Small intestine (tissue), 7 donors: Measurements from ENCODE around the gene DISC1. TPM values are rescaled to one million over a fixed set of nuclear protein-coding genes. Genes with fewer than 3 reads are reported as not detected.

Source experiments
- DNase-seq, 2 donors: peaks; one replicate each; pipeline versions ENCODE4 v3.0.0 to v3.0.0-alpha.2; 2013
- FAIRE-seq: peaks from 2 replicates; lab custom pipeline; 2012; peaks lifted over from hg19 to GRCh38; lab: Jason Lieb, UNC
- H3K27ac ChIP-seq, 3 donors: one replicate each; pipeline ENCODE4 v1.5.1; 2013; ENCODE audit warnings: low read length in 2 of 3, mild to moderate bottlenecking in 2 of 3, control low read depth in 1 of 3, inconsistent platforms in 1 of 3, low read depth in 1 of 3, moderate library complexity in 1 of 3
- H3K27me3 ChIP-seq, 3 donors: one replicate each; pipeline ENCODE4 v1.6.1; 2013; ENCODE audit warnings: low read length in 3 of 3, inconsistent platforms in 1 of 3; ENCODE audit not compliant: control insufficient read depth in 3 of 3, insufficient read depth in 3 of 3
- H3K36me3 ChIP-seq, 3 donors: one replicate each; pipeline ENCODE4 v1.6.1; 2013; ENCODE audit warnings: low read length in 3 of 3, inconsistent platforms in 1 of 3, low read depth in 1 of 3, mild to moderate bottlenecking in 1 of 3, moderate library complexity in 1 of 3; ENCODE audit not compliant: control insufficient read depth in 3 of 3, insufficient read depth in 2 of 3
- H3K4me1 ChIP-seq, 3 donors: one replicate each; pipeline ENCODE4 v1.6.1; 2013; ENCODE audit warnings: low read length in 2 of 3, inconsistent platforms in 1 of 3, low read depth in 1 of 3, mild to moderate bottlenecking in 1 of 3, moderate library complexity in 1 of 3; ENCODE audit not compliant: control insufficient read depth in 3 of 3, insufficient read depth in 2 of 3
- H3K4me3 ChIP-seq, 3 donors: one replicate each; pipeline ENCODE4 v1.5.1; 2013; ENCODE audit warnings: low read length in 3 of 3, control low read depth in 1 of 3, inconsistent platforms in 1 of 3, low read depth in 1 of 3, mild to moderate bottlenecking in 1 of 3, moderate library complexity in 1 of 3
- H3K9me3 ChIP-seq, 2 donors: one replicate each; pipeline ENCODE4 v1.6.1; 2013; ENCODE audit warnings: low read depth in 1 of 2, low read length in 1 of 2; ENCODE audit not compliant: control insufficient read depth in 2 of 2, insufficient read depth in 1 of 2
- WGBS, 3 donors: extraction: QIAGEN DNeasy Blood & Tissue Kit; methylation state at CpG; one replicate each; pipeline ENCODE4 v1.1.7; 2013; 5-methylcytosine and 5-hydroxymethylcytosine counted together
- polyA plus RNA-seq, 4 donors: library from polyadenylated mRNA; stranded (reverse) in 3 of 4; unstranded in 1 of 4; fragments of 200-250 nt in 3 of 4; fragments of 120-200 nt in 1 of 4; gene quantifications; one replicate each; pipeline versions ENCODE4 v1.2.1 to v1.2.3, GENCODE V29; 2013
- donor health status: healthy with polysubstance abuse.
- donor health status: control.
- donor health status: control.
- donor health status: Bipolar disorder and iron deficiency.
- donor health status: healthy.

Gene DISC1
- polyA plus RNA-seq, 4 donors, result 0.27 to 2.1 (median 0.85) TPM; not detected in 1

DNA sequence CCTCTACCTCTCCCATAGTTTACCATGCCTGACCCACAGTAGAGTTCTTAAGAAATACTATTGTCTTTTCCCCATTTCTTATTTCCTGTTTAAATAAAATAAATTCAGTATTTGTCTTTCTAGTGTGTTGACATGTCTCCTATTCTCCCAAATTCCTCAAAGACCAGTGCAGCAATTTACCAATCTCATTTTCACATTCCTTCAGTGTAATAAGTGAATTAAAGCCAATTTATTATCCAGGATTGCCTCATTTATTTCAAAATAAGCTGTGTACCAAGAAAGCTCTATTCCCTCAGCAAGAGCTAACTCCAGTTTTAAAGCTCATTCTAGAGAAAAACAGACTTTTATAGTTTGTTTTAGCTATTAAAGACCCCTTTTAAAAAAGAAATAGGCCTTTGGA is 49.9 kb downstream of the DISC1 start:
- H3K4me1 ChIP-seq, result no peaks in the 10 kb centered on the region
- no peak overlapping the region for H3K27ac ChIP-seq
- no peaks in the 10 kb centered on the region for H3K27me3 ChIP-seq
- no peak overlapping the region for H3K4me3 ChIP-seq
- no peaks in the 10 kb centered on the region for H3K9me3 ChIP-seq
- H3K36me3 ChIP-seq, result no peaks in the 10 kb centered on the region
- FAIRE-seq, result no peak
- DNase-seq, result no peak

DNA sequence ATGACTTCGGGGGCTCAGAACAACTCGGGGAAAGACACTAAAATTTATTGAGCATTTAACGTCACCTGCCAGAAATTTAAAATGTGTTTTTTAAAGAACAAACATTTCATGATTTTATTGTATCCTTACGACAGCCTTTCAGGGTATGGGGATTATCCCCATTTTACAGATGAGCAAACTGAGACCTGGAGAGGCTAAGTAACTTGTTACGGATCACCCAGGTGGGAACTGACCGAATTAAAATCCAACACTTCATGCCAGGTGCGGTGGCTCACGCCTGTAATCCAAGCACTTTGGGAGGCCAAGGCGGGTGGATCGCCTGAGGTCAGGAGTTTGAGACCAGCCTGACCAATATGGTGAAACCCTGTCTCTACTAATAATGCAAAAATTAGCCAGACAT is 50.9 kb downstream of the DISC1 start:
- H3K27me3 ChIP-seq, result no peaks in the 10 kb centered on the region
- H3K36me3 ChIP-seq, result no peaks in the 10 kb centered on the region
- FAIRE-seq (no peak), DNase-seq (no peak)
- H3K27ac ChIP-seq, result no peak overlapping the region
- WGBS, 3 donors, result 93 to 95% (median 94%) methylated on average over 10 of the region's 10 CpGs
- no peak overlapping the region for H3K4me3 ChIP-seq
- H3K9me3 ChIP-seq, result no peaks in the 10 kb centered on the region
- no peaks in the 10 kb centered on the region for H3K4me1 ChIP-seq

DNA sequence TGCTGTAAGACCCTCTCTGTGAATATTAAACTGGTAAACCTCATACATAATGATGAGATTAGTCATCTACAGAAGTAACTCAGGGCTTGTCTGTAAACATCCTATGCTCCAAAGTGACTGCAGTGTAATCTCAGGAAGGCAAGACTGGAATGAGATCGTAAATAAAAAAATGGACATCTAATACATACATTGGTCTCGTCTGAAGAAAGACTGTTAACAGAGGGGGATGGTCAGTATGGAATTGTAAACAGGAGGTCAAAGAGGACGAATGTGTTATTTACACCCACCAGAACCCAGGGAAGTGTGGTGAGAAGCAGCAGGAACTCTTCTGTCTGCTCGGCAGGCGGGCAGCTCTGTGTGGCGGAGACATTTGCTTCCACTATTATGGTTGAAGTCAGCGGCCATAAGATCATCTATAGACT is 51.4 kb downstream of the DISC1 start:
- H3K27ac ChIP-seq, result no peak overlapping the region
- H3K36me3 ChIP-seq, result no peaks in the 10 kb centered on the region
- DNase-seq (no peak), FAIRE-seq (no peak)
- WGBS, 3 donors, result 73 to 78% (median 76%) methylated on average over 7 of the region's 7 CpGs
- no peaks in the 10 kb centered on the region for H3K4me1 ChIP-seq
- H3K4me3 ChIP-seq, result no peak overlapping the region
- no peaks in the 10 kb centered on the region for H3K27me3 ChIP-seq
- H3K9me3 ChIP-seq, result no peaks in the 10 kb centered on the region

DNA sequence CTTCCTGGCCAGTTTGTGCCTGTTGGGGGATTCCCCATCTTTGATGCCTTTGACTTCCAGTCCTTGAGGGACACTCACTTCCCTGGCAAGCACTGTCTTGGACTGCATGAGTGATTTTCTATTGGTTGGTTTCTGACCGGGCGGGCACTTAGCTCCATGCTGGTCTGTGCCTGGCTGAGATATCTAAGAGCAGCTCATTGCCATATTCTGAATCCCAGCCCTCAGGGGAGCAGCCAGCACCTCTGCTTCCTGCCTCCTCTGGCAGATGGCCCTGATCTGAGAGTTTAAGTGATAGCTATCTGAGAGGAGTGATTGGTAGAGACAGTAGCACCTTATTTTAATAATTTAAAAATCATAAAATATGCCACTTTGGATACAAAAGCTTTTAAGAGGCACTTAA is 52.5 kb downstream of the DISC1 start:
- Histone ChIP-seq H3K9me3 (peaks cover 0 to 3% of the 10 kb centered on the region in 2 donors), H3K36me3 (no peaks in the 10 kb centered on the region), H3K4me1 (no peaks in the 10 kb centered on the region), H3K27me3 (no peaks in the 10 kb centered on the region), H3K4me3 (no peak overlapping the region), H3K27ac (no peak overlapping the region)
- WGBS, 3 donors, result 77 to 95% (median 91%) methylated on average over 2 of the region's 2 CpGs
- FAIRE-seq (no peak), DNase-seq (no peak)

DNA sequence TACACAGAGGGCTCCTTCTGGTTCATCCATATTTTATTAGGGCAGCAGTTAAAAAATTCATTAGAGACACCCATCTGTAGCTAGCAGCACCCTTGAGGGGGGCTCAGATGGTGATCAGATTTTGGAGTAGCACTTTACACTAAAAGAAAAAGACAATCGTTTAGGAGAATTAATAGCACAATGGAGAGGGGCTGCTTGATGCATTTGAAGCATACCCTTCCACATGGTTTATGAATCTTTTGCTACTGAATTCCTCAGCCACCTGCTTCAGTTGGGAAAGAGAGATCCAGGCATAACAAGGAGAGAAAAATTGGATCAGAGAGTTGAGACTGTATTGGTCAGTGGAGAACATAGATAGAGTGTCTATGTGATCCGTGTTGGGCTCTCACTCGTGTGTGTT is 54.4 kb downstream of the DISC1 start:
- no peak overlapping the region for H3K27ac ChIP-seq
- no peak overlapping the region for H3K4me3 ChIP-seq
- FAIRE-seq, result no peak
- peaks cover 0 to 9% of the 10 kb centered on the region in 2 donors for H3K9me3 ChIP-seq
- 83 to 86% (median 84%) methylated on average over 3 of the region's 3 CpGs for WGBS, 3 donors
- no peaks in the 10 kb centered on the region for H3K27me3 ChIP-seq
- no peaks in the 10 kb centered on the region for H3K36me3 ChIP-seq
- no peak for DNase-seq
- H3K4me1 ChIP-seq, result no peaks in the 10 kb centered on the region

DNA sequence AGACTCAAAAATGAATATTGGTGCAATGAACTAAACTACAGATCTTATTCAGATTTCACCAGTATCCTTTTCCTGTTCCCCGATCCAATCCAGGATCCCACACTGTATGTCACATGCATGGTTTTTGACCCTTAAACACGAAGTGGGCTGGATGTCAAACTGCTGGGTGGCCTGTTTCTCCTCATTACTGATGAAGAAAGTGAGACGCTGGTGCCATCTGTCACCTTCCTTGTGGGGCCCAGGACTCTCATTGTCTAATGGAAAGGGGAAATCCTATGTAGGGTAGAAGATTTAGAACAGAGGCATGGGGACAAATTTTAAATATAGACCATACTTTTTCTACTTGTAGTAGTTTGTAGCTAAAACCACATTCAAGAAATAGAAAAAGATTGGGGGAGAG is 56.2 kb downstream of the DISC1 start:
- H3K27me3 ChIP-seq, result no peaks in the 10 kb centered on the region
- no peaks in the 10 kb centered on the region for H3K36me3 ChIP-seq
- DNase-seq (no peak), FAIRE-seq (no peak)
- peaks cover 0 to 14% of the 10 kb centered on the region in 2 donors for H3K9me3 ChIP-seq
- H3K4me3 ChIP-seq, result no peak overlapping the region
- no peak overlapping the region for H3K27ac ChIP-seq
- 72 to 75% (median 73%) methylated on average over 3 of the region's 3 CpGs for WGBS, 3 donors
- no peaks in the 10 kb centered on the region for H3K4me1 ChIP-seq

- 86 to 94% (median 89%) methylated on average over 7 of the region's 7 CpGs for WGBS, 3 donors
- no peaks in the 10 kb centered on the region for H3K27me3 ChIP-seq
- DNase-seq (no peak), FAIRE-seq (no peak)
- no peaks in the 10 kb centered on the region for H3K4me1 ChIP-seq
- H3K4me3 ChIP-seq, result no peak overlapping the region
- H3K9me3 ChIP-seq, result peaks cover 0 to 14% of the 10 kb centered on the region in 2 donors
- no peaks in the 10 kb centered on the region for H3K36me3 ChIP-seq
- H3K27ac ChIP-seq, result no peak overlapping the region
Observed at GRCh38 chr1:231683439-231684165, 57.0 kb downstream of the DISC1 start.

DNA sequence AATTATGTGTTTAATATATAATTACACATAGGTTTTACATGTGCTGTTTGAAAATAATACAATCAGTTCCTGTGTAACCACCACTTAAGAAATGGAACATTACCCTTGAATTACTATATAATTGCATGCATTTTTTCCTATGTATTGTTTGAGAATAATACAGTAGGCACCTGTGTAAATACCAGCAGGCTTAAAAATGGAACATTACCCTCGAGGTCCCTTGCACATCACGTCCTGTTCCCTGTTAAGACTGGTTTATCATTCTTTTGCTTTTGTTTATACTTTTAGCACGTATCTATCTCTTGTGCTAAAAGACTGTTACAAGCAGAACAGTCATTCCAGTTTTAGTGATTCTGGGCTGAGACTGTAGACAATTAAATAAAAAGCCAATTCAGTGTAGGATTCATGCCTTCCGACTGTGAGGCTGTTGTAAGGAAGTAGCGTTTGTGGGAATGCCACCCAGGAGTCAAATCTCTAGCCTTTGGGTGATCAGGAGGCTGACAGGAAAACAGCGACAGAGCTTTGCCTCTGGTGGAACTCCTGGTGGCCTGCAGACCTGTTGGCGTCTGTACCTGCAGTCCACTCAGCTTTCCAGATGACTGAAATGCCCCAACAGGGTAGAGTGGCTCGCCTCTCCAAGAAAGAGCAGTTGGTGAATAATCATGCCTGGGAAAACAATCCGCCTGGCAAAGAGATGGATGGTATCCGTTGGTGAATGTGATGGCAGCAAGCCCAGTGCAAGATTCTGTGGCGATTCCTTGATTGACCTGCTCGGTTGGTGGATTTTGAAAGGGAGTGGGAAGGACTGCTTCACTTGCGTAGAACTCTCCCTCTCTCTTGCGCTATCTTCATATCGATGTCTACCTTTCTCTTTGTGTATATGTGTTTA is 58.0 kb downstream of the DISC1 start:
- WGBS, 3 donors, result 72 to 80% (median 76%) methylated on average over 15 of the region's 15 CpGs
- H3K4me3 ChIP-seq, result no peak overlapping the region
- no peak for DNase-seq
- no peak for FAIRE-seq
- H3K4me1 ChIP-seq, result no peaks in the 10 kb centered on the region
- H3K27ac ChIP-seq, result no peak overlapping the region
- no peaks in the 10 kb centered on the region for H3K27me3 ChIP-seq
- no peaks in the 10 kb centered on the region for H3K36me3 ChIP-seq
- peaks cover 0 to 14% of the 10 kb centered on the region in 2 donors for H3K9me3 ChIP-seq
